Nasal cavity respiratory epithelium epithelial cell of viscerocranial mucosa (primary cell): ENCODE measurements around the gene POLL. TPM values are rescaled to one million over a fixed set of nuclear protein-coding genes. Genes with fewer than 3 reads are reported as not detected.

Experiments
- total RNA-seq: library from RNA; depleted of rRNA; stranded (reverse); fragments of >200 nt; gene quantifications from 2 replicates; pipeline ENCODE4 v1.2.3, GENCODE V29; 2014

The POLL gene
- total RNA-seq, result 7.2 and 12.5 TPM in 2 replicates

DNA sequence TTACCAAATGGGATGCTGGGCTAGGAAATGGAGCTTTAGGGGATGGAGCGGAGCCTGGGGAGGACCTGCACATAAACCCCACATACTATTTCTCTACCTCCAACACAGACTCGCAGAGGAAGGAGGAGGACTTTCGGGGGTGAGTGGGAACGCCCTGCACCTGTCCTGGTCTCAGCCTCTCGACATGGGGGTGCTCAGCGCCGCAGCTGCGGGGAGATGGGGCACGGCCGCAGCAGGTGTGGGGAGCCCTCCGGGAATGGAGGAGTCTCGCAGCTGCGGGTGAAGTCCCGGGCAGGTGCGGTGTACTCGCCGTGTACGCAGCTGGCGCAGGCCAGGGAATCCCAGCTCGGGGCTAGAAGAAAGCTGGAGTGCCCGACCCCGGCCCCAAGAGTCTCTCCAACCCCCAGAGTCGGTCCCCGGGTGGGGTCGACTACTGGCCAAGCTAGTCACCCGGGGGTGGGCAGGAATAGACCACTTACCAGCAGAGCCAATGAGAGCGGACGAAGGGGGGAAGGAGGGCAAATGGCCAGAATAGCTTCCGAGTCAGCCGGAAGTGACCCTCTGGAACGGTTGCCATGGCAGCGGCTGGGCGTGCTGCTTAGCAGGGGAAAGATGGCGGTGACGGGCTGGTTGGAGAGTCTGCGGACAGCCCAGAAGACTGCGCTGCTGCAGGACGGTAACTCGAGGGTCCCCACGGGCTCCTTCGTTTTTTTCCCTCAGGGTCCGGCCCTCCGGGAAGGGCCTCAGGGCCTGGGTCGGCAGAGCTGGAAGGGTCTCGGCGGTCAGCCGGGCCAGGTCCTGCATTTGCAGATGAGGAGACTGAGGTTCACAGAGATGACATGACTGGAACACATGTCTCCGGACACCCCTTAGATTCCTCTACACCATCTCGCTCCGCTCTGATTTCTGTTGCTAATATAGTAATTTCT lies at the start of gene POLL, which contains the start of gene DPCD:
POLL (minus strand) TSS at position 533 of the 929 bp plus-strand sequence. CDS start 897 bp downstream, outside the sequence.
DPCD (plus strand) TSS at position 597 of the 929 bp plus-strand sequence; CDS start at position 613, 16 bp downstream.

Other genes starting within 250 kb of the POLL start
- 12.3 and 19.1 TPM in 2 replicates for gene BTRC, start 234.1 kb downstream of the POLL start, total RNA-seq
- 11.6 and 22.0 TPM in 2 replicates for gene DPCD, start 64 bp upstream of the POLL start, total RNA-seq
- gene FBXW4, start 106.9 kb upstream of the POLL start, total RNA-seq, result 40.0 and 51.9 TPM in 2 replicates
- 0.68 TPM in 1 of 2 replicates, not detected in the other for gene FGF8, start 187.9 kb upstream of the POLL start, total RNA-seq
- gene NPM3, start 195.2 kb upstream of the POLL start, total RNA-seq, result 84.9 and 140 TPM in 2 replicates
- 125 and 169 TPM in 2 replicates for gene OGA, start 230.2 kb upstream of the POLL start, total RNA-seq